NT2/D1 (cell line): ENCODE results near the gene TFPT.
A peak's percentile ranks its signal among the peaks of the same experiment; 100 is the strongest.
"Not testable (repeated sequence)": the region's sequence is repeated elsewhere in the genome, so short reads cannot be mapped to it uniquely, and the experiment has no call there.

Source experiments
- DNase-seq: peaks from one replicate; pipeline ENCODE4 v3.0.0-alpha.2; 2011; ENCODE audit warnings: low read depth, low spot score
- H3K27me3 ChIP-seq: 2 replicates; pipeline ENCODE4 v1.6.0; 2011; ENCODE audit warnings: mild to moderate bottlenecking; ENCODE audit not compliant: insufficient read length, insufficient read depth
- H3K36me3 ChIP-seq: 2 replicates; pipeline ENCODE4 v1.6.1; 2011; ENCODE audit warnings: mild to moderate bottlenecking, low read length, mixed read lengths; ENCODE audit not compliant: insufficient read depth, insufficient read length
- H3K4me1 ChIP-seq: 2 replicates; pipeline ENCODE4 v1.5.1; 2011; ENCODE audit not compliant: insufficient read depth, insufficient read length
- H3K4me3 ChIP-seq: 2 replicates; pipeline ENCODE4 v1.5.1; 2011; ENCODE audit warnings: low read depth; ENCODE audit not compliant: insufficient read length
- H3K9ac ChIP-seq: 2 replicates; pipeline ENCODE4 v1.6.0; 2011; ENCODE audit warnings: low read depth; ENCODE audit not compliant: insufficient read length
- H3K9me3 ChIP-seq: 2 replicates; pipeline ENCODE4 v1.5.1; 2011; ENCODE audit warnings: mild to moderate bottlenecking, low read length; ENCODE audit not compliant: insufficient read depth
- SUZ12 ChIP-seq: IDR thresholded peaks from 2 replicates; pipeline ENCODE4 v1.6.1; 2011; ENCODE audit not compliant: insufficient read length, insufficient read depth; ENCODE audit errors: extremely low read depth
- YY1 ChIP-seq: IDR thresholded peaks from 2 replicates; pipeline ENCODE4 v1.6.1; 2011; ENCODE audit not compliant: insufficient read length, insufficient read depth
- ZNF274 ChIP-seq: IDR thresholded peaks from 2 replicates; pipeline ENCODE4 v1.6.1; 2011; ENCODE audit warnings: mild to moderate bottlenecking, low read depth, low read length

Gene TFPT

GRCh38 chr19:54099190-54099902 lies 16.1 kb downstream of the TFPT start:
- no peak for DNase-seq
- Histone ChIP-seq H3K9me3 (peaks cover 6% of the 10 kb centered on the region; the same call in 1 of the 2 replicates), H3K36me3 (peaks cover 1% of the 10 kb centered on the region), H3K27me3 (peaks cover 13% of the 10 kb centered on the region), H3K4me1 (peaks cover 2% of the 10 kb centered on the region), H3K9ac (no peak overlapping the region), H3K4me3 (no peak overlapping the region)
- TF ChIP-seq YY1 (no peak), SUZ12 (no peak), ZNF274 (no peak)

DNA sequence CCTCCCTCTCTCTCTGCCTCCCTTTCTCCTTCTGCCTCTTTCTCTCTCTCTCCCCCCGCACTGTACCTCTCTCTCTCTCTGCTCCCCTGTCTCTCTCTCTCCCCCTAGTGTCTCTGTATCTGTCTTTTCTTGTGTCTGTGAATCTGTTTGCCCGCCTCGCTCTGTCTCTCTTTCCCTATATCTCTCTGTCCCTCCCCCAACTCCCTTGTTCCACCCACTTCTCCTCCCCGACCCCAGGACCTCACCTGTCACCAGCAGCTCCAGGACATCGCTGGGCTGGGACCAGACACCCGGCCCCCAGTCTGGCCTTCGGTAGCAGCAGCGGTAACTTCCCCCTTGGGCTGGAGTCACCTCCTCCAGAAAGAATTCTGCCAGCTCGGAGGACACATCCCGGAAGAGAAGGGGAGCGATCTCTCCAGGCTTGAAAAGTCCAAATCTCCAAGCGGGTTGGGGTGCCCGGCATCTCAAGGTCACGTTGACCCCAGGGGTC lies 18.8 kb downstream of the TFPT start:
- no peak for DNase-seq
- Histone ChIP-seq H3K36me3 (no peaks in the 10 kb centered on the region), H3K27me3 (peaks cover 16% of the 10 kb centered on the region), H3K9ac (peak overlapping the region; percentile 56), H3K4me3 (peak overlapping the region; percentile 11), H3K4me1 (peaks cover 2% of the 10 kb centered on the region), H3K9me3 (peaks cover 8% of the 10 kb centered on the region; the same call in 1 of the 2 replicates)
- TF ChIP-seq YY1 (no peak), SUZ12 (no peak), ZNF274 (no peak)

- not testable (repeated sequence) for H3K36me3 ChIP-seq, DNase-seq, H3K4me1 ChIP-seq, H3K9me3 ChIP-seq
- Histone ChIP-seq H3K4me3 (peak overlapping the region; percentile 45), H3K9ac (peak overlapping the region; percentile 56), H3K27me3 (peaks cover 16% of the 10 kb centered on the region)
Observed at GRCh38 chr19:54095859-54096616, 19.4 kb downstream of the TFPT start.

DNA sequence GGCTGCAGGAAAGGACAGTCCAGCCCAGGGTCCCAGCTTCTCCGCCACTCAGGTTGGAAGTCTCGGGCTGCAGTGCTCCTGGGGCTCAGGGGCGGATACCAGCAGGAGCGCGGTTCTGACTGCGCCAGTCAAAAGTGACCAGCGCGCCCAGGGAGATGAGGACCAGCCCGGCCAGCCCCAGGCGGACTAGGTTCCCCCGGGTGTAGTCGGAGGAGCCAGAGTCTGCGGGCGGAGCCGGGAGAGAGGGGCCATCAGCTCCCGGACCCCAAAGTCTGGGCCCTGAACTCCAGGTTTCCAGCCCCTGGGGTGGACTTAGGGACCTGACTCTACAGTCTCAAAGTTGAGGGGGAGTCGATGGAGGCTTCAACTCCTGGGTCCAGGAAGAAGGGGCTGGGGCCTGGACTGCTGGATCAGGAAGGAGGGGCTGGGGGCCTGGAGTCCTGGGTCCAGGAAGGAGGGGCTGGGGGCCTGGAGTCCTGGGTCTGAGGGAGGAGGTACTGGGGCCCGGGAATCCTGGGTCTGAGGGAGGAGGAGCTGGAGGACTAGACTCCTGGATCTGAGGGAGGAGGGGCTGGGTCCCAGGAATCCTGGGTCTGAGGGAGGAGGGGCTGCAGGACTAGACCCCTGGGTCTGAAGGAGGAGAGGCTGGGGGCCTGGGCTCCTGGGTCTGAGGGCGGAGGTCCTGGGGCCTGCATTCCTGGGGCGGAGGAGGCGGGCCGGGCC lies 20.2 kb downstream of the TFPT start:
- Histone ChIP-seq H3K27me3 (peaks cover 16% of the 10 kb centered on the region), H3K9ac (peak overlapping the region; percentile 56), H3K36me3 (no peaks in the 10 kb centered on the region), H3K9me3 (peaks cover 8% of the 10 kb centered on the region; the same call in 1 of the 2 replicates), H3K4me1 (peaks cover 2% of the 10 kb centered on the region), H3K4me3 (peak overlapping the region; percentile 45)
- DNase-seq = no peak
- TF ChIP-seq YY1 (no peak), ZNF274 (no peak), SUZ12 (no peak)

GRCh38 chr19:54094426-54095000 lies 20.9 kb downstream of the TFPT start:
- DNase-seq = no peak
- Histone ChIP-seq H3K9ac (no peak overlapping the region), H3K36me3 (no peaks in the 10 kb centered on the region), H3K4me3 (no peak overlapping the region), H3K4me1 (peaks cover 2% of the 10 kb centered on the region), H3K9me3 (peaks cover 8% of the 10 kb centered on the region; the same call in 1 of the 2 replicates), H3K27me3 (peaks cover 16% of the 10 kb centered on the region)
- TF ChIP-seq SUZ12 = no peak
- TF ChIP-seq ZNF274 = no peak
- TF ChIP-seq YY1 = no peak

DNA sequence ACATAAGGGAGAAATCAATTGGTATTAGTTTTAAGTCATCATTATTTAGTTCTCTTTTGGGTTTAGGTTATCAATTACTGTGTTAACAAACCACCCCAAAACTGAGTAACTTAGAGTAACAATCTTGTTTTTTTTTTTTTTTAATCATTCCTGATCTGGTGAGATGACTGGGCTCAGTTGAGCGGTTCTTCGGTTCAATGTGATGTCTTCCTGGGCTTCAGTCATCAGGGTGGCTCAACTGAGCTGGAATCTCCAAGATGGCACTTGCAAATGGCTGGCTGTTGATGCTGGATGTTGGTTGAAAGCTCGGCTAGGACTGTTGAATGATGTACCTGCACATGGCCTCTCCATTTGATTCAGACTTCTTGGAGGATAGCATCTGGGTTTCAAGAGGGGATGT lies 31.0 kb downstream of the TFPT start:
- TF ChIP-seq SUZ12 = no peak
- TF ChIP-seq ZNF274 = no peak
- TF ChIP-seq YY1 = no peak
- Histone ChIP-seq H3K4me3 (no peak overlapping the region), H3K9ac (no peak overlapping the region), H3K4me1 (no peaks in the 10 kb centered on the region), H3K36me3 (no peaks in the 10 kb centered on the region), H3K27me3 (no peaks in the 10 kb centered on the region), H3K9me3 (peaks cover 19% of the 10 kb centered on the region)
- no peak for DNase-seq
